SK-MEL-5 (cell line): ENCODE data around the gene UNC50. TPM values are rescaled to one million over a fixed set of nuclear protein-coding genes. Genes with fewer than 3 reads are reported as not detected.

Experiments used
- DNase-seq: peaks from one replicate; pipeline ENCODE4 v3.0.0-alpha.2; 2016; ENCODE audit warnings: low read depth, low spot score
- in situ Hi-C: cut with HindIII; loops from 2 replicates; pipeline ENCODE4 v1.10.0; 2016; ENCODE audit warnings: low sequenced_read_pairs, high pct_unique_total_duplicates, low pct_unique_long_range_greater_than_20kb
- total RNA-seq: library from RNA; depleted of rRNA; stranded (reverse); fragments of >200 nt; shearing (Covaris generic); gene quantifications from 2 replicates; pipeline ENCODE4 v1.2.3, GENCODE V29; 2014

UNC50 gene
- total RNA-seq, 1 experiment from 2014 or later, result 72.6 TPM

- DNase-seq, result peak; percentile 63
- in situ Hi-C loops, result no loop called here
These were observed 6.8 kb upstream of the UNC50 start for GRCh38 chr2:98601532-98602132.

GRCh38 chr2:98604547-98604946, 3.8 kb upstream of the UNC50 start:
- in situ Hi-C loops, result no loop called here
- DNase-seq, result no peak

GRCh38 chr2:98605076-98605475, 3.3 kb upstream of the UNC50 start:
- DNase-seq, result no peak
- in situ Hi-C loops, result no loop called here

GRCh38 chr2:98606431-98606830, 2.0 kb upstream of the UNC50 start:
- no peak for DNase-seq
- in situ Hi-C loops, result no loop called here

GRCh38 chr2:98607104-98607503, 1.3 kb upstream of the UNC50 start:
- no peak for DNase-seq
- in situ Hi-C loops, result no loop called here

- in situ Hi-C loops, result no loop called here
- no peak for DNase-seq
These were observed 661 bp upstream of the UNC50 start for GRCh38 chr2:98607741-98608115.

GRCh38 chr2:98608962-98609604, 694 bp downstream of the UNC50 start:
- in situ Hi-C loops, result no loop called here
- no peak for DNase-seq

- DNase-seq, result no peak
- in situ Hi-C loops, result no loop called here
These were observed 5.8 kb downstream of the UNC50 start for GRCh38 chr2:98614024-98614739.

- DNase-seq, result peak; percentile 36
These were observed 7.1 kb downstream of the UNC50 start for GRCh38 chr2:98615481-98615880.

GRCh38 chr2:98617149-98617548, 8.8 kb downstream of the UNC50 start:
- in situ Hi-C loops, result no loop called here
- no peak for DNase-seq

More at GRCh38 chr2:98615481-98615880, 7.1 kb downstream of the UNC50 start:
- in situ Hi-C loops, result no loop called here

- DNase-seq, result no peak
- in situ Hi-C loops, result no loop called here
These were observed 15.3 kb downstream of the UNC50 start for GRCh38 chr2:98623657-98624056.

GRCh38 chr2:98632351-98632750, 24.0 kb downstream of the UNC50 start:
- DNase-seq, result no peak
- in situ Hi-C loops, result no loop called here

GRCh38 chr2:98634406-98635092, 26.2 kb downstream of the UNC50 start:
- DNase-seq, result peak; percentile 70
- in situ Hi-C loops, result no loop called here

GRCh38 chr2:98637401-98638147, 29.2 kb downstream of the UNC50 start:
- in situ Hi-C loops, result no loop called here
- no peak for DNase-seq

- in situ Hi-C loops, result no loop called here
- no peak for DNase-seq
These were observed 35.2 kb downstream of the UNC50 start for GRCh38 chr2:98643496-98644100.

GRCh38 chr2:98647636-98648035, 39.2 kb downstream of the UNC50 start:
- DNase-seq, result peak; percentile 2
- in situ Hi-C loops, result no loop called here

GRCh38 chr2:98648451-98648850, 40.1 kb downstream of the UNC50 start:
- in situ Hi-C loops, result no loop called here

More at GRCh38 chr2:98648451-98648850, 40.1 kb downstream of the UNC50 start:
- no peak for DNase-seq
